HUES48 (cell line): ENCODE measurements around the gene SAP25.
"Not testable (repeated sequence)": the region's sequence is repeated elsewhere in the genome, so short reads cannot be mapped to it uniquely, and the experiment has no call there.

ENCODE experiments used
- H3K27ac ChIP-seq: one replicate; pipeline ENCODE4 v1.7.0; 2013; ENCODE audit warnings: low read depth, low read length, inconsistent platforms
- H3K27me3 ChIP-seq: 2 replicates; pipeline ENCODE4 v1.6.1; 2013; ENCODE audit warnings: mild to moderate bottlenecking, low read length; ENCODE audit not compliant: control insufficient read depth, insufficient read depth
- H3K36me3 ChIP-seq: 2 replicates; pipeline ENCODE4 v1.6.1; 2013; ENCODE audit warnings: low read length; ENCODE audit not compliant: control insufficient read depth, insufficient read depth
- H3K4me1 ChIP-seq: 2 replicates; pipeline ENCODE4 v1.6.1; 2013; ENCODE audit warnings: mild to moderate bottlenecking, low read length; ENCODE audit not compliant: control insufficient read depth, insufficient read depth
- H3K4me3 ChIP-seq: 2 replicates; pipeline ENCODE4 v1.5.1; 2013; ENCODE audit warnings: mild to moderate bottlenecking, low read depth, low read length
- H3K9ac ChIP-seq: 2 replicates; pipeline ENCODE4 v1.6.1; 2013; ENCODE audit warnings: mild to moderate bottlenecking, low read depth, low read length, moderate library complexity
- H3K9me3 ChIP-seq: 2 replicates; pipeline ENCODE4 v1.6.1; 2013; ENCODE audit warnings: low read length; ENCODE audit not compliant: control insufficient read depth, insufficient read depth

SAP25 gene

DNA sequence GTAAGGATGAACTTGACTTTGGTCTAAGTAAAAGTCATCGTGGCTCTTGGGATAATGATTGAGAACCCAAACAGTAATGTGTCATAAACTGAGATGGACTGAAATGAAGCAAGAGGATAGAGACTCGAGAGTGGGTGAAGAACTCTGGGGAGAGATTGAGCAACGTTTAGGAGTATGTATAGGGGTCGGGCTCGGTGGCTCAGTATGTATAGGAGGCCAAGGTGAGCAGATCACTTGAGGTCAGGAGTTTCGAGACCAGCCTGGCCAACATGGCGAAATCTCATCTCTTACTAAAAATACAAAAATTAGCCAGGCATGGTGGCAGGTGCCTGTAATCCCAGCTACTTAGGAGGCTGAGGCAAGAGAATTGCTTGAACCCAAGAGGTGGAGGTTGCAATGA is 32.4 kb downstream of the SAP25 start:
- H3K4me3 ChIP-seq, H3K27me3 ChIP-seq, H3K9me3 ChIP-seq, H3K36me3 ChIP-seq, H3K9ac ChIP-seq, H3K27ac ChIP-seq: not testable (repeated sequence)
- H3K4me1 ChIP-seq: peaks cover 53% of the 10 kb centered on the region

DNA sequence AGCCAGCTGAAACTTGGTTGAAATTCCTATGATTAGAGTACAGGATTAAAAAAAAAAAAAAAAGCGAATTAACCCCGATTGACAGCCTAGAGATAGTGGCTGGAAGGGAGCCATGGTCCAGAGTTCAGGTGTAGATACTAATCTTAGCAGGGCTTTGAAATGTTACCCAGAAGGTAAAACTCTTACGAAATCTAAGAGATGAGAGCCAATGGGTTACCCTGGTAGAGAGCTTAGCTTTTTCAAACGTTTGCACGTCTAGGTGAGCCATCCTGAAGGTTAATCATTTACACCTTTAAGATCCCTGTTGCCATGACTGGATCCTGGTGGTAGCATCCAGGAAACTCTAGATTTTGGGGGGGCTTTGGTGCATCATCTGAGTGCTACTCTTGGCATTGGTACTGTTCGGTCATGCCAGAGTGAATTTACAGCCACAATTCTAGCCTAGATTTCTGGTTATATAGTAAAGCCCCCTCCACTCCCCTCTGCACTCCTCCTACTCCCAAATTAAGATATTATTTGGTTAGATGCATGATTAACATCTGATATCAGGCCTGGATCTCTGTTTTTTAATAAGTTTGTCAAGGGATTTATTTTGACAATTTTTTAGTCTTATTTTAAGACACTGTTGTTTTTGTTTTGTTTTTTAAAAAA is 33.5 kb downstream of the SAP25 start:
- Histone ChIP-seq H3K4me3 (peak overlapping the region; percentile 79), H3K9ac (no peak overlapping the region), H3K4me1 (peaks cover 42% of the 10 kb centered on the region), H3K36me3 (no peaks in the 10 kb centered on the region), H3K27ac (no peak overlapping the region), H3K9me3 (no peaks in the 10 kb centered on the region), H3K27me3 (peaks cover 9% of the 10 kb centered on the region)

DNA sequence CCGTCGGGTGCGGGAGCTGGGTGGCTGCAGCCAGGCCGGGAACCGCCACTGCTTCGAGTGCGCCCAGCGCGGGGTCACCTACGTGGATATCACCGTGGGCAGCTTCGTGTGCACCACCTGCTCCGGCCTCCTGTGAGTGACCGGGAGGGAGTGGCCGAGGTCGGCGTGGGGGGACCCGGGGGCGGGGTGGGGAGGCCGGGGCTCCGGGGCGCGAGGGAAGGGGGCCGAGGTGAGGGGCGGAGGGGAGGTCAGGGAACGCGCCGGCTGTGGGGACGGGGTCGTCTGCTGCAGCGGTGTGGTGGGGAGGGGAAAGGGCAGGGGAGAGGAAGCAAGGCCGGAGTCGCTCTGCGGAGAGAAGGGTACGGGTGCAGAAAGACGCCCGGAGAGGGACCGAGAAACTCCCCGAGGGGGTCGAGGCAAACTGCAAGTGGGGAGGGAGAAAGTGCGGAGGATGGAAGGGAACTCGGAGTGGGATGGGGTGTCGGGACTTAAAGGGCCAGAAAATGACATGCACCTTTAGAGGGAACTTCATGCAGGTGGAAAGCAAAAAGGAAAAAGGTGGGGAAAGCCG is 34.2 kb downstream of the SAP25 start:
- Histone ChIP-seq H3K36me3 (no peaks in the 10 kb centered on the region), H3K4me3 (peak overlapping the region; percentile 79), H3K4me1 (peaks cover 36% of the 10 kb centered on the region), H3K27ac (peak overlapping the region; percentile 47), H3K9me3 (no peaks in the 10 kb centered on the region), H3K9ac (no peak overlapping the region), H3K27me3 (peaks cover 9% of the 10 kb centered on the region)

DNA sequence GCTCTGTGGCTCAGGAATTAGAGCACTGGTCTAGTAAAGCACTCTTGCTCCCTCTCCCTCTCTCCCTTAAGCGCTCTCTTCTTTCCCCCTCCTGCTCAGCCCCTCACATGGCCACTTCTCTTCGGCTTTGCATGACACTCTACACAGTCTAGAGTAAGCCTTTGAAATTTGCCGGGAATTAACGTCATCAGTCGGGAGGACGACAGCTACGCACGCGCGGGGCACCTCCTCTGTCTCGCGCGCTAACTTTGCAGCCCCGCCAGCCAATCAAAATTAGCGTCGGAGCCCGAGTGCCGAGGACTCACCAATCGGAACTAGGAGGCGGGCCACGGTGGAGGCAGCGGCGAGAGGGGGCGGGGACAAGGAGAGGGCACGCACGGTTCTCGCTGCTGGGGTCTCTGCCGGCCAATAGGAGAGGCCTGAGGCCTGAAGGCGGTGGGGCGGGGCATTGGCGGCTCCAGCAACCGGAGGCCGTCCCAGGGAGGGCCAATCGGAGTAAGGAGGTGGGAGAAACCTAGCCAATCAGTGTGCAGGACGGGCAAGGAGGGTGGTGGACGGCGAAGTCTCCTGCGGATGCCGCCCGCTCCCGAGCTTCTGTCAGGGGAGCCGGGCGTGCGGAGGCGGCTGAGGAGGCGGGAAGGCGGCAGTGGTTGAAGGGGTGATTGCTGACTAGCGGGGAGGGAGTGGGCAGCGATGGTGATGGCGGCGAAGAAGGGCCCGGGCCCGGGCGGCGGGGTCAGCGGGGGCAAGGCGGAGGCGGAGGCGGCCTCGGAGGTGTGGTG is 34.9 kb downstream of the SAP25 start, which contains the start of gene AGFG2:
TSS of gene AGFG2 (plus strand) at position 550 of the 782 bp plus-strand sequence. CDS start at position 694, 144 bp downstream.
- H3K4me3 ChIP-seq: peak within 1 kb of the TSS; percentile 79
- H3K9ac ChIP-seq: no peak within 1 kb of the TSS
- H3K36me3 ChIP-seq: no peaks in the 10 kb centered on the region
- peaks cover 9% of the 10 kb centered on the region for H3K27me3 ChIP-seq
- H3K4me1 ChIP-seq: peaks cover 30% of the 10 kb centered on the region
- H3K9me3 ChIP-seq: no peaks in the 10 kb centered on the region
- H3K27ac ChIP-seq: peak within 1 kb of the TSS; percentile 47

- peak overlapping the region; percentile 59 for H3K4me3 ChIP-seq
- H3K9ac ChIP-seq: no peak overlapping the region
- H3K36me3 ChIP-seq: no peaks in the 10 kb centered on the region
- peaks cover 24% of the 10 kb centered on the region for H3K4me1 ChIP-seq
- no peak overlapping the region for H3K27ac ChIP-seq
- peaks cover 9% of the 10 kb centered on the region for H3K27me3 ChIP-seq
- no peaks in the 10 kb centered on the region for H3K9me3 ChIP-seq
Observed at GRCh38 chr7:100538348-100538653, 35.4 kb downstream of the SAP25 start.

GRCh38 chr7:100536695-100537094 is 37.0 kb downstream of the SAP25 start:
- H3K4me3 ChIP-seq, H3K36me3 ChIP-seq, H3K9me3 ChIP-seq, H3K9ac ChIP-seq, H3K27ac ChIP-seq, H3K27me3 ChIP-seq: not testable (repeated sequence)
- peaks cover 14% of the 10 kb centered on the region for H3K4me1 ChIP-seq

- H3K27me3 ChIP-seq, H3K9ac ChIP-seq, H3K4me1 ChIP-seq, H3K27ac ChIP-seq, H3K4me3 ChIP-seq, H3K9me3 ChIP-seq, H3K36me3 ChIP-seq: not testable (repeated sequence)
Observed at GRCh38 chr7:100535982-100536381, 37.7 kb downstream of the SAP25 start.

DNA sequence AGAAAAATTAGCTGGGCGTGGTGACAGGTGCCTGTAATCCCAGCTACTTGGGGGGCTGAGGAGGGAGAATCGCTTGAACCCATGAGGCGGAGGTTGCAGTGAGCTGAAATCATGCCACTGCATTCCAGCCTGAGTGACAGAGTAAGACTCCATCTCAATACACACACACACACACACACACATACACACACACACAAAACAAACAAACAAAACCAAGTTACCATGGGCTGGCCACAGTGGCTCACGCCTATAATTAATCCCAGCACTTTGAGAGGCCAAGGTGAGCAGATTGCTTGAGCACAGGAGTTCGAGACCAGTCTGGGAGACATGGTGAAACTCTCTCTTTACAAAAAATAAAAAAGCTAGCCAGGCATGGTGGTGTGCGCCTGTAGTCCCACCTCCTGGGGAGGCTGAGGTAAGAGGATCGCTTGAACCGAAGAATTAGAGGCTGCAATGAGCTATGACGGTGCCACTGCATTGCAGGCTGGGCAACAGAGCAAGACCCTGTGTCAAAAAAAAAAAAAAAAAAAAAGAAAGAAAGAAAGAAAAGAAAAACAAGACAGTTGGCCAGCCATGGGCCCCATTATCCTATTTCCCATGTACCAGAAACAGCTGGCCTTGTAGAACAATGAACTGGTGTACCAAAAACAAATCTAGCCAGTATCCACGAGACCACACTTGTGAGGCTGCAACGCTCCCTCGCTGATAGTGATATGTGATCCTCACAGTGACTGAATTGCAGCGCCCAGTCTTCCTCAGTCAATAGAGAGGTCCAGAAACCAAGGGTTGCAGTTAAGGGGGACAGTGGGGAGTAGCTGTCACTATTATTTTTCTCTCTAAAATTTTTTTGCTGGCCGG is 41.3 kb downstream of the SAP25 start:
- Histone ChIP-seq H3K36me3 (no peaks in the 10 kb centered on the region), H3K9me3 (no peaks in the 10 kb centered on the region), H3K27me3 (no peaks in the 10 kb centered on the region), H3K4me3 (no peak overlapping the region), H3K4me1 (no peaks in the 10 kb centered on the region), H3K9ac (no peak overlapping the region), H3K27ac (no peak overlapping the region)

DNA sequence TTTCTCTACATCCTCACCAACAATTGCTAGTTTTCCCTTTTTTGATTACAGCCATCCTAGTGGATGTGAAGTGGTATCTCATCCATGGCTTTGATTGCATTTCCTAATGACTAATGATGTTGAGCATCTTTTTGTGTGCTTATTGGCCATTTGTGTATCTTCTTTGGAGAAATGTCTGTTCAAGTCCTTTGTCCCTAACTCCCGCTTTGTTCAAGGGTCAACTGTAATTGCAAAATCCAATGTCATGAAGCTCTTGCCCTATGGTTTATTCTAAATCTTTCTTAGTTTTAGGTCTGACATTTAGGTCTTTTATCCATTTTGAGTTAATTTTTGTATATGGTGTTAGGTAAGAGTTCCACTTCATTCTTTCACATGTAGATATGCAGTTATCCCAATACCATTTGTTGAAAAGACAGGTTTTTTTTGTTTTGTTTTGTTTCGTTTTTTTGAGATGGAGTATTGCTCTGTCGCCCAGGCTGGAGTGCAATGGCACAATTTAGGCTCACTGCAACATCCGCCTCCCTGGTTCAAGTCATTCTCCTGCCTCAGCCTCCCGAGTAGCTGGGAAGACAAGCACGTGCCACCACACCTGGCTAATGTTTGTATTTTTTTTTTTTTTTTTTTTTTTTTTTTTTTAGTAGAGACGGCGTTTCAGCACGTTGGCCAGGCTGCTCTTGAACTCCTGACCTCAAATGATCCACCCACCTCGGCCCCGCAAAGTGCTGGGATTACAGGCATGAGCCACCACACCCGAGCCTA is 45.4 kb downstream of the SAP25 start:
- not testable (repeated sequence) for H3K4me1 ChIP-seq, H3K27ac ChIP-seq, H3K9me3 ChIP-seq, H3K9ac ChIP-seq, H3K27me3 ChIP-seq, H3K36me3 ChIP-seq, H3K4me3 ChIP-seq

GRCh38 chr7:100523192-100523591 is 50.5 kb downstream of the SAP25 start:
- H3K4me1 ChIP-seq, H3K4me3 ChIP-seq, H3K9ac ChIP-seq, H3K36me3 ChIP-seq, H3K27ac ChIP-seq, H3K9me3 ChIP-seq, H3K27me3 ChIP-seq: not testable (repeated sequence)
